Measurements from ENCODE around the gene EFS.

The EFS gene

GRCh38 chr14:23379366-23380196 is 14.6 kb upstream of the EFS start:
- peak; percentile 10 to 53 (median 50) for DNase-seq (ENCODE audit: low read depth in 3 of 3, low spot score in 1 of 3)

GRCh38 chr14:23378612-23379220 is 13.7 kb upstream of the EFS start:
- no peak for DNase-seq (ENCODE audit: low read depth in 3 of 3, low spot score in 1 of 3)

GRCh38 chr14:23377573-23378563 is 12.9 kb upstream of the EFS start:
- DNase-seq (ENCODE audit: low read depth in 3 of 3, low spot score in 1 of 3): no peak

GRCh38 chr14:23377198-23377550 is 12.2 kb upstream of the EFS start:
- DNase-seq (ENCODE audit: low read depth in 3 of 3, low spot score in 1 of 3): no peak

- no peak for DNase-seq (ENCODE audit: low read depth in 3 of 3, low spot score in 1 of 3)
Observed at GRCh38 chr14:23376482-23377197, 11.7 kb upstream of the EFS start, which contains the start of gene CMTM5. Gene CMTM5 (plus strand): TSS chr14:23377046. CDS start chr14:23377252, 206 bp downstream.

- no peak for DNase-seq (ENCODE audit: low read depth in 3 of 3, low spot score in 1 of 3)
Observed at GRCh38 chr14:23375527-23376251, 10.7 kb upstream of the EFS start.

- DNase-seq (ENCODE audit: low read depth in 3 of 3, low spot score in 1 of 3): no peak
Observed at GRCh38 chr14:23373041-23373440, 8.1 kb upstream of the EFS start.

GRCh38 chr14:23372509-23372908 is 7.5 kb upstream of the EFS start, which contains the start of gene IL25:
Gene IL25 (plus strand): TSS chr14:23372809.
- DNase-seq (ENCODE audit: low read depth in 3 of 3, low spot score in 1 of 3): no peak

GRCh38 chr14:23371865-23372264 is 6.9 kb upstream of the EFS start:
- no peak for DNase-seq (ENCODE audit: low read depth in 3 of 3, low spot score in 1 of 3)

GRCh38 chr14:23370221-23370620 is 5.2 kb upstream of the EFS start:
- DNase-seq (ENCODE audit: low read depth in 3 of 3, low spot score in 1 of 3): no peak

GRCh38 chr14:23366426-23366921 is 1.5 kb upstream of the EFS start:
- DNase-seq (ENCODE audit: low read depth in 3 of 3, low spot score in 1 of 3): no peak

GRCh38 chr14:23365732-23366425 is 907 bp upstream of the EFS start:
- DNase-seq (ENCODE audit: low read depth in 3 of 3, low spot score in 1 of 3): no peak

- DNase-seq (ENCODE audit: low read depth in 3 of 3, low spot score in 1 of 3): no peak
Observed at GRCh38 chr14:23364164-23365035, 572 bp downstream of the EFS start.

GRCh38 chr14:23362200-23362599 is 2.8 kb downstream of the EFS start:
- DNase-seq (ENCODE audit: low read depth in 3 of 3, low spot score in 1 of 3): no peak

- DNase-seq (ENCODE audit: low read depth in 3 of 3, low spot score in 1 of 3): no peak
Observed at GRCh38 chr14:23361763-23362162, 3.2 kb downstream of the EFS start.

GRCh38 chr14:23361320-23361719 is 3.7 kb downstream of the EFS start:
- no peak for DNase-seq (ENCODE audit: low read depth in 3 of 3, low spot score in 1 of 3)

GRCh38 chr14:23360496-23360895 is 4.5 kb downstream of the EFS start:
- no peak for DNase-seq (ENCODE audit: low read depth in 3 of 3, low spot score in 1 of 3)

GRCh38 chr14:23359722-23360447 is 5.1 kb downstream of the EFS start:
- no peak for DNase-seq (ENCODE audit: low read depth in 3 of 3, low spot score in 1 of 3)

Data from stimulated activated CD4-positive, alpha-beta T cell treated with anti-CD3 and anti-CD28 coated beads, TNF-alpha, amount 100 ng/mL, for 1 hour (primary cell).